Endothelial cell of umbilical vein (primary cell): ENCODE data around the gene SRP9. TPM values are rescaled to one million over a fixed set of nuclear protein-coding genes. Genes with fewer than 3 reads are reported as not detected.

Experiments
- BruUV-seq: library from RNA; stranded (reverse); fragments of 400-500 nt; replicated peaks from 2 replicates; lab custom pipeline; 2021; lab: Mats Ljungman, UMichigan
- CTCF ChIA-PET: fragments of 300-600, 350-600 bp; sonication (Branson Sonifier 250); formaldehyde crosslinking; loops from one replicate; lab custom pipeline; 2021; ENCODE audit warnings: antibody characterized with exemption, inconsistent platforms; lab: Charles Lee
- POLR2A ChIA-PET: fragments of 300-600, 350-600 bp; sonication (Branson Sonifier 250); formaldehyde crosslinking; loops from one replicate; lab custom pipeline; 2021; ENCODE audit warnings: antibody characterized with exemption, inconsistent platforms; lab: Charles Lee
- DNase-seq: peaks from one replicate; pipeline ENCODE4 v3.0.0-alpha.2; 2011; ENCODE audit warnings: low read depth, low spot score
- FAIRE-seq: peaks from 2 replicates; lab custom pipeline; 2011; peaks lifted over from hg19 to GRCh38; lab: Jason Lieb, UNC
- H2AFZ ChIP-seq: 2 replicates; pipeline ENCODE4 v1.6.0; 2012; ENCODE audit warnings: low read depth, low read length, control low read depth, inconsistent platforms
- H3K27ac ChIP-seq: 2 replicates; pipeline ENCODE4 v1.5.1; 2011; ENCODE audit warnings: low read depth, mild to moderate bottlenecking, control low read depth, low read length, moderate library complexity; ENCODE audit not compliant: insufficient read depth
- H3K27me3 ChIP-seq, 2 experiments: 2 replicates each; pipeline versions ENCODE4 v1.6.0 to v1.6.1; 2011; ENCODE audit warnings: low read length in 2 of 2, mixed read lengths in 1 of 2; ENCODE audit not compliant: control insufficient read depth in 2 of 2, insufficient read depth in 2 of 2
- H3K36me3 ChIP-seq, 2 experiments: 2 replicates in 1 of 2; 3 replicates in 1 of 2; pipeline ENCODE4 v1.5.1; 2011; ENCODE audit warnings: low read length in 2 of 2, mild to moderate bottlenecking in 1 of 2, moderate library complexity in 1 of 2; ENCODE audit not compliant: control insufficient read depth in 2 of 2, insufficient read depth in 2 of 2; ENCODE audit errors: extremely low read depth in 1 of 2
- H3K4me1 ChIP-seq: 3 replicates; pipeline ENCODE4 v1.5.1; 2011; ENCODE audit warnings: mild to moderate bottlenecking, low read length; ENCODE audit not compliant: control insufficient read depth, insufficient read depth; ENCODE audit errors: extremely low read depth
- H3K4me2 ChIP-seq: 2 replicates; pipeline ENCODE4 v1.6.1; 2011; ENCODE audit warnings: low read length, control low read depth, mixed read lengths; ENCODE audit not compliant: insufficient read depth
- H3K4me3 ChIP-seq, 3 experiments: fragments of 200-600 bp in 1 of 3; sonication (generic), shearing (Covaris generic) in 1 of 3; replicated peaks in 1 of 3; 2 replicates each; pipeline ENCODE4 v1.5.1; 2011 to 2016; ENCODE audit warnings: control low read depth in 3 of 3, low read length in 3 of 3, mild to moderate bottlenecking in 2 of 3, inconsistent platforms in 1 of 3, low read depth in 1 of 3, moderate library complexity in 1 of 3; ENCODE audit not compliant: insufficient read depth in 1 of 3
- H3K79me2 ChIP-seq: 2 replicates; pipeline ENCODE4 v1.6.0; 2012; ENCODE audit warnings: low read length, inconsistent platforms; ENCODE audit not compliant: control insufficient read depth, insufficient read depth
- H3K9ac ChIP-seq: replicated peaks from 2 replicates; pipeline ENCODE3; 2011; ENCODE audit warnings: low read length, control low read depth; ENCODE audit not compliant: insufficient read depth; ENCODE audit errors: extremely low read depth
- H3K9me1 ChIP-seq: replicated peaks from 3 replicates; pipeline ENCODE4 v1.6.0; 2011; ENCODE audit warnings: mild to moderate bottlenecking, low read length; ENCODE audit not compliant: control insufficient read depth, insufficient read depth; ENCODE audit errors: extremely low read depth
- H3K9me3 ChIP-seq: replicated peaks from 2 replicates; pipeline ENCODE4 v1.5.1; 2012; ENCODE audit warnings: low read length, inconsistent platforms; ENCODE audit not compliant: control insufficient read depth, insufficient read depth
- H4K20me1 ChIP-seq: replicated peaks from 2 replicates; pipeline ENCODE3; 2011; ENCODE audit warnings: mild to moderate bottlenecking, low read length; ENCODE audit not compliant: control insufficient read depth, insufficient read depth; ENCODE audit errors: extremely low read depth
- CTCF ChIP-seq, 2 donors: IDR thresholded peaks; 1 replicate in 1 of 2; 2 replicates in 1 of 2; pipeline ENCODE4 v1.5.1; 2011; ENCODE audit warnings: low read length in 2 of 2, mild to moderate bottlenecking in 2 of 2, moderate library complexity in 2 of 2, control low read depth in 1 of 2, inconsistent platforms in 1 of 2, low read depth in 1 of 2; ENCODE audit not compliant: insufficient read depth in 1 of 2; ENCODE audit errors: extremely low read depth in 1 of 2
- EZH2 ChIP-seq: IDR thresholded peaks from 2 replicates; pipeline ENCODE4 v1.6.1; 2012; ENCODE audit warnings: borderline replicate concordance, low read depth, mild to moderate bottlenecking, moderate library complexity, low read length, inconsistent platforms; ENCODE audit not compliant: severe bottlenecking
- FOS ChIP-seq: IDR thresholded peaks from 2 replicates; pipeline ENCODE4 v1.6.1; 2011; ENCODE audit warnings: mild to moderate bottlenecking, low read length, moderate library complexity, borderline replicate concordance; ENCODE audit not compliant: insufficient read depth
- GATA2 ChIP-seq: IDR thresholded peaks from 2 replicates; pipeline ENCODE4 v1.7.0; 2011; ENCODE audit warnings: low read depth, mild to moderate bottlenecking, moderate library complexity, mixed read lengths, low read length; ENCODE audit not compliant: insufficient read length, insufficient read depth
- JUN ChIP-seq: IDR thresholded peaks from 2 replicates; pipeline ENCODE4 v1.6.1; 2011; ENCODE audit warnings: borderline replicate concordance, low read depth; ENCODE audit not compliant: insufficient read length, insufficient read depth
- MAX ChIP-seq: IDR thresholded peaks from 2 replicates; pipeline ENCODE4 v1.6.1; 2011; ENCODE audit not compliant: insufficient read depth, insufficient read length
- MYC ChIP-seq: IDR thresholded peaks from one replicate; pipeline ENCODE4 v1.6.1; 2011; ENCODE audit warnings: mild to moderate bottlenecking, low read depth, low read length
- POLR2A ChIP-seq: IDR thresholded peaks from 2 replicates; pipeline ENCODE4 v1.6.1; 2012; ENCODE audit warnings: low read depth, mild to moderate bottlenecking, control low read depth, low read length
- POLR2AphosphoS5 ChIP-seq: IDR thresholded peaks from 2 replicates; pipeline ENCODE4 v1.6.1; 2012; ENCODE audit warnings: low read depth, mild to moderate bottlenecking, control low read depth, low read length, moderate library complexity; ENCODE audit not compliant: insufficient read depth
- dilution Hi-C: fragments of 300-500 bp; cut with MboI; formaldehyde crosslinking; loops from one replicate; pipeline ENCODE4 v1.15.0; 2019; ENCODE audit warnings: low sequenced_read_pairs; ENCODE audit not compliant: extremely low pct_ligation_motif_present
- intact Hi-C: fragments of 100-400 bp; cut with micrococcal nuclease; formaldehyde crosslinking; loops from one replicate; pipeline ENCODE4 v1.10.0; 2022
- polyA plus RNA-seq, 4 experiments: library from polyadenylated mRNA; depleted of rRNA in 3 of 4; stranded (reverse) in 3 of 4; unstranded in 1 of 4; fragments of >200 nt; gene quantifications; 2 replicates each; pipeline versions ENCODE4 v1.2.1 to v1.2.3, GENCODE V29; 2011 to 2012; ENCODE audit warnings: missing spikeins in 1 of 4
- total RNA-seq: library from RNA; stranded (reverse); gene quantifications from 2 replicates; pipeline ENCODE4 v1.2.3, GENCODE V29; 2021

The SRP9 gene
- total and polyA plus RNA-seq, 2 donors (not counting 3 experiments of a cell fraction or from before 2014, with no cell fraction given), result 283 to 384 TPM

- dilution Hi-C loops, result no loop called here
- FAIRE-seq (no peak), DNase-seq (no peak)
- no peak overlapping the region for H3K9ac ChIP-seq
- ChIA-PET POLR2A (no interaction called here), CTCF (interaction anchor here (0.8 to 1.5 kb wide), 2 partner anchors 28 to 352 kb away, joined by 3 to 6 read pairs; no protein-coding TSS in a partner anchor)
- no peak overlapping the region for H3K4me2 ChIP-seq
- BruUV-seq, result no TSS peak
- no peaks in the 10 kb centered on the region for H3K4me1 ChIP-seq
- no peak overlapping the region for H3K27ac ChIP-seq
- no peaks in the 10 kb centered on the region for H3K27me3 ChIP-seq
- no peak overlapping the region for H3K4me3 ChIP-seq
- H3K36me3 ChIP-seq, result peaks cover 0 to 7% of the 10 kb centered on the region in 2 experiments
- H3K9me1 ChIP-seq, result no peaks in the 10 kb centered on the region
- intact Hi-C loops, result no loop called here
- H3K79me2 ChIP-seq, result no peaks in the 10 kb centered on the region
- TF ChIP-seq MAX, result no peak
- TF ChIP-seq EZH2, result no peak
- no peak for TF ChIP-seq FOS
- no peak for TF ChIP-seq GATA2
- no peak for TF ChIP-seq POLR2A
- TF ChIP-seq POLR2AphosphoS5, result no peak
- TF ChIP-seq MYC, result no peak
- TF ChIP-seq JUN, result no peak
- TF ChIP-seq CTCF (IDR thresholded peaks at IDR 0.05; ENCODE audit: extremely low read depth in 1 of 2, insufficient read depth in 1 of 2, low read depth in 1 of 2, low read length in 2 of 2), result no peak
- no peaks in the 10 kb centered on the region for H4K20me1 ChIP-seq
- no peak overlapping the region for H2AFZ ChIP-seq
- H3K9me3 ChIP-seq, result no peaks in the 10 kb centered on the region
These were observed 49.5 kb downstream of the SRP9 start for GRCh38 chr1:225827076-225827475.
